Ectodermal cell (in vitro differentiated cells): ENCODE results near the gene GLYAT. TPM values are rescaled to one million over a fixed set of nuclear protein-coding genes. Genes with fewer than 3 reads are reported as not detected.

Experiments
- H3K27ac ChIP-seq: 2 replicates; pipeline ENCODE4 v1.7.0; 2013; ENCODE audit warnings: mild to moderate bottlenecking, low read depth, low read length; ENCODE audit not compliant: insufficient read depth, poor library complexity, severe bottlenecking
- H3K27me3 ChIP-seq: 2 replicates; pipeline ENCODE4 v1.7.0; 2013; ENCODE audit warnings: mild to moderate bottlenecking, low read length; ENCODE audit not compliant: insufficient read depth, control insufficient read depth, poor library complexity, severe bottlenecking
- H3K36me3 ChIP-seq: one replicate; pipeline ENCODE4 v1.7.0; 2013; ENCODE audit warnings: low read length; ENCODE audit not compliant: control insufficient read depth, insufficient read depth
- H3K4me1 ChIP-seq: one replicate; pipeline ENCODE4 v1.7.0; 2013; ENCODE audit warnings: low read length; ENCODE audit not compliant: control insufficient read depth, insufficient read depth
- H3K4me3 ChIP-seq: 2 replicates; pipeline ENCODE4 v1.7.0; 2013; ENCODE audit warnings: low read depth, low read length, control low read depth; ENCODE audit not compliant: insufficient read depth
- H3K9me3 ChIP-seq: 2 replicates; pipeline ENCODE4 v1.7.0; 2013; ENCODE audit warnings: mild to moderate bottlenecking, low read length, moderate library complexity; ENCODE audit not compliant: control insufficient read depth
- WGBS, 2 experiments: methylation state at CpG; one replicate each; pipeline ENCODE4 v1.1.7; 2013; ENCODE audit warnings: missing lambda C conversion rate in 2 of 2; 5-methylcytosine and 5-hydroxymethylcytosine counted together
- polyA plus RNA-seq, 4 experiments: library from polyadenylated mRNA; stranded (reverse); fragments of 50-300 nt; gene quantifications; one replicate each; pipeline ENCODE4 v1.2.3, GENCODE V29; 2013

GLYAT gene, protein sequence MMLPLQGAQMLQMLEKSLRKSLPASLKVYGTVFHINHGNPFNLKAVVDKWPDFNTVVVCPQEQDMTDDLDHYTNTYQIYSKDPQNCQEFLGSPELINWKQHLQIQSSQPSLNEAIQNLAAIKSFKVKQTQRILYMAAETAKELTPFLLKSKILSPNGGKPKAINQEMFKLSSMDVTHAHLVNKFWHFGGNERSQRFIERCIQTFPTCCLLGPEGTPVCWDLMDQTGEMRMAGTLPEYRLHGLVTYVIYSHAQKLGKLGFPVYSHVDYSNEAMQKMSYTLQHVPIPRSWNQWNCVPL
- polyA plus RNA-seq (2013, experiment 1 of 4), result not detected
- polyA plus RNA-seq (2013, experiment 2 of 4), result not detected
- polyA plus RNA-seq (2013, experiment 3 of 4), result not detected
- 0.32 TPM for polyA plus RNA-seq (2013, experiment 4 of 4)

DNA sequence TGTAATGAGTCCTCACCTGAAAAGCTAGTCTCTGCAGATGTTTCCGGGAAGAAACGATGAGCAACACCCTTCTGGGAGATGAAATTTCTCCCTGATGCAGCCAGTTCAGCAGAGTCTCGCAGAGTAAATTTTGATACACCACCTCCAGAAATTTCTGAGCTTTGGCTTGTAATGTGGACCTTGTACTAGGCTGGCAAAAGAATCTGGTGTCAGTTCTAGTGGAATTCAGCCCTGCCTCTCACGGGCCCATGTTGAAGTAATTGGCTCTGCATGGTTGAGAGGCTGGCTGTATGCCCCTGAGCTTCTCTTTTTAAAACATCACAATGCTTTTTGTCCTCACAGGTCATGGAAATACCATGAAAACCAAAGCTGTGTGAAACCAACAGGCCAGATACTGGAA is at the start of gene GLYAT:
Gene GLYAT (minus strand): TSS at position 125 of the 400 bp plus-strand sequence. CDS start 7,447 bp downstream, outside the sequence.
- Histone ChIP-seq H3K4me3 (no peak within 1 kb of the TSS), H3K27me3 (no peaks in the 10 kb centered on the region), H3K27ac (no peak within 1 kb of the TSS), H3K9me3 (peaks cover 10% of the 10 kb centered on the region), H3K36me3 (no peaks in the 10 kb centered on the region), H3K4me1 (no peaks in the 10 kb centered on the region)
- WGBS, 2 experiments, result 70 to 75% methylated on average over 4 of the region's 4 CpGs

DNA sequence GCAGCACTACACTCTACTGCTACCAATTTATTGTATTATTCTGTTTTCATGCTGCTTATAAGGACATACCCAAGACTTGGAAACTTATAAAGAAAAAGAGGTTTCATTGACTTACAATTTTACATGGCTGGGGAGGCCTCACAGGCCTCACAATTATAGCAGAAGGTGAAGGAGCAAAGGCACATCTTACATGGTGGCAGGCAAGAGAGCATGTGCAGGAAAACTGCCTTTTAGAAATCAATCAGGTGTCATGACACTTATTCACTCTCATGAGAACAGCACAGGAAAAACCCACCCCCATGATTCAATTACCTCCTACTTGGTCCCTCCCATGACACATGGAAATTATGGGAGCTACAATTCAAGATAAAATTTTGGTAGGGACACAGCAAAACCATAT is 49.6 kb upstream of the GLYAT start:
- Histone ChIP-seq H3K4me3 (no peak overlapping the region), H3K27me3 (no peaks in the 10 kb centered on the region), H3K4me1 (no peaks in the 10 kb centered on the region), H3K27ac (no peak overlapping the region), H3K36me3 (no peaks in the 10 kb centered on the region), H3K9me3 (no peaks in the 10 kb centered on the region)

DNA sequence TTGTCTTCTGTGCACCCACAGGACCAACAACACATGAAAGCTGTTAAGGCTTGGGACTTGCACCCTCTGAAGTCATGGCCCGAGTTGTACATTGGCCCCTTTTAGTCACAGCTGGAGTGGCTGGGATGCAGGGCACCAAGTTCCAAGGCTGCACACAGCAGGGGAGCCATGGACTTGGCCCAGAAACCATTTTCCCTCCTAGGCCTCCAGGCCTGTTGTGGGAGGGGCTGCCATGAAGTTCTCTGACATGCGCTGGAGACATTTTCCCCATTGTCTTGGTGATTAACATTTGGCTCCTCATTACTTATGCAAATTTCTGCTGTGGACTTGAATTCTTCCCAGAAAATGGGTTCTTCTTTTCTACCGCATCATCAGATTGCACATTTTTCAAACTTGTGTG is 48.8 kb upstream of the GLYAT start:
- no peaks in the 10 kb centered on the region for H3K4me1 ChIP-seq
- H3K36me3 ChIP-seq, result no peaks in the 10 kb centered on the region
- no peaks in the 10 kb centered on the region for H3K9me3 ChIP-seq
- WGBS, 2 experiments, result 88 to 89% methylated on average over 3 of the region's 3 CpGs
- no peak overlapping the region for H3K4me3 ChIP-seq
- no peak overlapping the region for H3K27ac ChIP-seq
- H3K27me3 ChIP-seq, result no peaks in the 10 kb centered on the region

DNA sequence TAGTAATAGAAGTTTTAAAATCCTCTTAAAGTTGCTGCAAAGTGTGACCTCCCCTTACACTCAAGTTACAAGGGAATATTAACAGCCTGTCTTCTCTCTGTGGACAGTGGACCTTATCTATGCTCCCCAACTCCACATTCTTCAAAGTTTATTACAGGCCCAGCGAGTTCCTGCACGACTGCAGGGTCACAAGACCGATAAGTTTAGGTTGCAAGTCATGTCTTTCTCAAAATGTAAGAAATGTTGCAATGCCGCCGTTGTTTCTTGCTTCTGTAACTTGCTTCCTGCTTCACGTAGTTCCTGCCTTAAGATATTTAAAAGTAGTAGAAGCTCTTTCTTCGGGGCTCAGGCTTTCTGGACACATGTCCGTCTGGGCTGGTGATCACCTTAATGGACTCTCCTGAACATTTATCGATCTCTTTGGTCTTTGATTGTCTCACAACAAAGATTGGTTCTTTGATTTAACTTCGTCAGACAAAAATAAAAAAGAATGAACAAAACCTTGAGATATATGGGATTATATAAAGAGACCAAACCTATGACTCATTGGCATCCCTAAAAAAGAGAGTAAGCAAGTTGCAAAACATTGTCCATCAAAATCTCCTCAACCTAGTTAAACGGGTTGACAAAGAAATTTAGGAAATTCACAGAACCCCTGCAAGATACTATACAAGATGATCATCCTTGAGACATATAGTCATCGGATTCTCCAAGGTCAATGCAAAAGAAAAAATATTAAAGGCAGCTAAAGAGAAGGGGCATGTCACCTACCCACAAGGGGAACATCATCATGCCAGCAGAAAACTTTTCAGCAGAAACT is 45.4 kb upstream of the GLYAT start:
- Histone ChIP-seq H3K4me3 (no peak overlapping the region), H3K4me1 (no peaks in the 10 kb centered on the region), H3K27ac (no peak overlapping the region), H3K36me3 (no peaks in the 10 kb centered on the region), H3K9me3 (no peaks in the 10 kb centered on the region), H3K27me3 (no peaks in the 10 kb centered on the region)
- WGBS, 2 experiments, result 77 to 81% methylated on average over 11 to 12 of the region's 12 CpGs

DNA sequence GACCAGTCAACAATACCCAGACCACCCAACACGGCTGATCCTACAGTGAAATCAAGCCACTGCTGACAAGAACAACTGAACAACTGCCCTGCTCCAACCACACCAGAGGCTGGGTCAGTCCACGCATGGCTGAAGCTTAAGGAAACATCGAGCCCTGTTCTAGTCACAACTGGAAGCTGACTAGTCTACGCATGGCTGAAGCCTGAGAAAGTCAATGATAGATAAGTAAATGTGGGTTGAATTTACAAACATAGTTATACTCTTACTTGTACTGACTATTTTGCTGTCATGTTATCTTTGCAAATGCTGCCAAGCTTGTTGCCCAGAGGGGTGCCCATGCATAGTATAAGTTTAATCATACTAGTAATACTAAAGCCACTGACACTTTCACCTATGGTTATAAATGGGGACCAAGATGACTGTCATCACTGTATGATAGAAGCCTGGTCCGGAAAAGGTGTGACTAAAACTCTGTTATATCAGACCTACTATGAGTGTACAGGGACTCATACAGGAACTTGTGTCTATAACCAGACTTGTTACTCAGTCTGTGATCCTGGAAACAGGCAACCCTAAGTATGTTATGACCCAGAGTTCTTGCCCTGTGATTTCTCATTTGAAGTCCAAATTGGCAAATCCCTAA is 43.4 kb upstream of the GLYAT start:
- Histone ChIP-seq H3K27me3 (no peaks in the 10 kb centered on the region), H3K4me1 (no peaks in the 10 kb centered on the region), H3K27ac (no peak overlapping the region), H3K9me3 (no peaks in the 10 kb centered on the region), H3K4me3 (no peak overlapping the region), H3K36me3 (no peaks in the 10 kb centered on the region)
- 74 to 82% methylated on average over 5 of the region's 5 CpGs for WGBS, 2 experiments

DNA sequence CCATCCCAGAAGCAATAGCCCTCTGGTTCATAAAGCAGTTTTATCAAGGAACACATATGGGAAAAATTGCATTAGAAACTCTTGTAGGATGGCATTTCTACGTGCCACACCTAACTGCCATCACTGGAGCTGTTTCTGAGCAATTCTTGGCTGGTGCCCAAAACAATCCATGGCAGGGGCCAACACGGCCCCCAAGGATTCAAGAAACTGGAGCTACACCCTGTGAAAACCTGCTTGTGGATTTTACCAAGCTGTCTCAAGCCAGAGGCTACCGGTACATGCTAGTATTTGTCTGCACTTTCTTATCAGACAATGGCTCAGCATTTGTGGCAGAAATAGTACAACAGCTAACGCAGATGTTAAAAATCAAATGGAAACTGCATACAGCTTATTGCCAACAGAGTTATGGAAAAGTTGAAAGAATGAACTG is 42.4 kb upstream of the GLYAT start:
- Histone ChIP-seq H3K36me3 (no peaks in the 10 kb centered on the region), H3K4me1 (no peaks in the 10 kb centered on the region), H3K4me3 (no peak overlapping the region), H3K9me3 (no peaks in the 10 kb centered on the region), H3K27ac (no peak overlapping the region), H3K27me3 (no peaks in the 10 kb centered on the region)
- WGBS, 2 experiments, result 65 to 72% methylated on average over 4 of the region's 4 CpGs

DNA sequence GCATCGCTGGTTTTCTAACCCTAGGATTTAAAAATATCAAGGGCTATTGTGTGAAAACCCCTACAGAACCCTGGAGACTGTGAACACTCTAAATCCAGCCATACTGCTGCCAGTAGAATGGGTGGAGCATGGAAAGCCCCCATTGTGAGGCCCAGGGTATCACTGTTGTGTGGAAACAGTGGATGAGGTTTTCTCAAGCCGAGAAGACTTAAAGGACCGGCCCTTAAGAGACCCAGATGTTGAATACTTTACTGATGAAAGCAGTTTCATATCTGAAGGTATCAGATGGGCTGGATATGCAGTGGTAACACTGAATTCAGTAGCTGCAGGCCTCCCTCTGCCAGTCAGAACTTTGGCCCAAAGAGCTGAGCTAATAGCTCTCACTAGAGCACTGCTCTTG is 41.6 kb upstream of the GLYAT start:
- Histone ChIP-seq H3K27ac (no peak overlapping the region), H3K4me1 (no peaks in the 10 kb centered on the region), H3K36me3 (no peaks in the 10 kb centered on the region), H3K27me3 (no peaks in the 10 kb centered on the region), H3K9me3 (no peaks in the 10 kb centered on the region), H3K4me3 (no peak overlapping the region)
- 75 to 92% methylated on average over 3 of the region's 3 CpGs for WGBS, 2 experiments

DNA sequence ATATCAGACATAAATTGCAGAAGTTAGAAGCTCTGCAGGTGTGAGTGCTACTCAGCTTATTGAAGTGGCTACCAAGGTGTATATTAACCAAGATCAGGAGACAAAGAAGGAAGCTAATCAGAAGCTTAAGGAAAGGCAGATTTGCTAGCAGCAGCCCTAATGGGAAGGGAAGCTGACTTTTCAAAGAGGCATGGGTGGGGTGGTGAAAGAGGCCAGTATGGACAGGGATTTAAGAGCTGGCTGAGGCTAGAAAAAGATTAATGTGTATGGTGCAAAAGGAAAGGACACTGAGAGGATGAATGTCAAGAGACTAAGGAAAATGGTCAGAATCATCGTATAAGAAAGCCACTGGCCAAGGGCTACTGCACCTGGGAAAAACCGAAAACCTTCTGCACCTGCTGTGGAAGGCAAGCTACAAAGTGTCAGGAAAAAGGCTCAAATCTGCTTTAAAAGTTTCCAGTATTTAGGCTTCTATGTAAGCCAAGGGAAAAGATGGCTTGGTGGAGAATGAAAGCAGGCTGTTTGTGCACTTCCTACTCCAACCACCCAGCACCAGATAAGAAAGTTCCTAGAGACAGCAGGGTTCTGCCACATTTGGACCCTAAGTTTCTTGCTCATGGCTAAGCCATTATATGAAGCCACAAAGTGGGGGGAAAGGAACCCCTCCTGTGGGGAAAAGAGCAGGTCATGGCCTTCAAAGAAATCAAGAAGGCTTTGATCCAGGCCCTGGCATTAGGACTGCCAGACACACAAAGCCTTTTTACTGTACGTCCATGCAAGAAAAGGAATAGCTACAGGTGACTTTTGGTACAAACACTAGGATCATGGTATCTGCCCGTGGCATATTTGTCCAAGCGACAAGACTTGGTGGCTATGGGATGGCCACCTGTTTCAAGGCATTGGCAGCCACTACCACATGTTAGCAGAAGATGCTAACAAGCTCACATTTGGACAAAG is 40.9 kb upstream of the GLYAT start:
- no peak overlapping the region for H3K27ac ChIP-seq
- no peak overlapping the region for H3K4me3 ChIP-seq
- no peaks in the 10 kb centered on the region for H3K4me1 ChIP-seq
- WGBS, 2 experiments, result 84 to 87% methylated on average over 5 of the region's 5 CpGs
- no peaks in the 10 kb centered on the region for H3K27me3 ChIP-seq
- no peaks in the 10 kb centered on the region for H3K36me3 ChIP-seq
- H3K9me3 ChIP-seq, result no peaks in the 10 kb centered on the region

DNA sequence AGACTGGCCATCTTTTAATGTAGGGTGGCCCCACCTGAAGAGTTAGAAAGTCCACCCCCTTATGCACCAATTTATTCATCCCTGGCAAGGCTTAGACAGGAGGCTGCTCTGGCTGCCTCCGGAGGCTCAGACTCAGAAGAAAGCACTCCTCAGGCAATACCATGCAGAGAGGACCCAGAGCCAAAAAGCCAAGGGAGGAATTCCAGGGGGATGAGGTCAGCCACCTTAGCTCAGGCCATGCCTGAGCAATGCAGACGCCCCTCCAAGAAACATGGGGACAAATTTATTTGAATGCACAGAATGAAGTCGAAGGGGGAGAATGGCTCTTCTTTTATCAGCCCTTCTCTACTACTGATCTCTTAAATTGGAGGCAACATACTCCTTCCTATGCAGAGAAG is 39.7 kb upstream of the GLYAT start:
- Histone ChIP-seq H3K9me3 (no peaks in the 10 kb centered on the region), H3K4me3 (no peak overlapping the region), H3K27ac (no peak overlapping the region), H3K36me3 (no peaks in the 10 kb centered on the region), H3K4me1 (no peaks in the 10 kb centered on the region), H3K27me3 (no peaks in the 10 kb centered on the region)
- 53 to 63% methylated on average over 3 of the region's 3 CpGs for WGBS, 2 experiments
